NCI-H82 (cell line): ENCODE data around the gene KRTAP2-1.

ENCODE experiments used
- DNase-seq: peaks from one replicate; lab custom pipeline; 2025; lab: John Stamatoyannopoulos, UW

KRTAP2-1 gene

DNA sequence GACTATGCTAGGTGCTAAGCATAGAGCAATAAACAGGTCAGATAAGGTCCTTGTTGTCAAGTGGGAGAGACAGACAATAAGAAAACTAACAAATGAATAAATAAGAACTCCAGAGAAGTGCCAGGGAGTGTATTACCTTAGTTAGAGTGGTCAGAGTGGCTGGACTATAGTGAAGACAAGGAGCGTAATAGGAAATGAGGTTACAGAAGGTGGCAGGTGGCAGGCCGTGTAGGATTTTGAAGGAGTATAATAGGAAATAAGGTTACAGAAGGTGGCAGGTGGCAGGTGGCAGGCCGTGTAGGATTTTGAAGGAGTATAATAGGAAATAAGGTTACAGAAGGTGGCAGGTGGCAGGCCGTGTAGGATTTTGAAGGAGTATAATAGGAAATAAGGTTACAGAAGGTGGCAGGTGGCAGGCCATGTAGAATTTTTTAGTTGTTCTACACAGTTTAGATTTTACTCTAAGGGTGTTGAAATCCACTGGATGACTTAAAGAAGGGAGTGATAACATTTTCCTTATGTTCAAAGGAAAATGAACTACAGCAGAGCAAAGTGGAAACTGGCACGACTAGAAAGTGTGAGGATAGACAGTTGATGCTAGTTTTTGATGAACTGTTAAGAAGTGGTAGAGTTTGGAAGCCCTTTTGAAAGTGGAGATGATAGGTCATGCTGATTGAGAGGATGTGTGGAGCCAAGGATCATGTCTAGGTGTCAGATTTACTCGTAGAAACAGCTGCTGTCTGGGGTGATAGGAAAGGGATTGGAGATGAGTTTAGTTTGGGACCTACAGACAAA is 34.6 kb downstream of the KRTAP2-1 start:
- no peak for DNase-seq

DNA sequence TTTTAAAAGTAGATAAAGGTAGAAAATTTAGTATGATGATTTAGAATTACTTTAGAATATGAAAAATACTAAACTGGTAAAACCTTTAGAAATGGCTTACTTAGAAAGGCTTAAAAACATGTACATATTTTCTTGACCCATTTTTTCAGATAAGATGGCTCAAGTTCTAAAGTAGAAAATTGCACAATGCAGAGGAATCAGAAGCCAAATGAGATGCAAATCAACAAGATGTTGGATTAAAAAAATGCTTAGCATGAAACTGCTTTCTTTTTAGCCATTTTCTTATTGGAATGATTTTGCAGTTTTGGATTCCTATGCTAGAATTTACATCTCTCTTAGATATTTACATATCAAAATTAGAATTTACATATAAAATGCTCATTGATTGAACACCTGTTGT is 36.7 kb downstream of the KRTAP2-1 start:
- DNase-seq = no peak

DNA sequence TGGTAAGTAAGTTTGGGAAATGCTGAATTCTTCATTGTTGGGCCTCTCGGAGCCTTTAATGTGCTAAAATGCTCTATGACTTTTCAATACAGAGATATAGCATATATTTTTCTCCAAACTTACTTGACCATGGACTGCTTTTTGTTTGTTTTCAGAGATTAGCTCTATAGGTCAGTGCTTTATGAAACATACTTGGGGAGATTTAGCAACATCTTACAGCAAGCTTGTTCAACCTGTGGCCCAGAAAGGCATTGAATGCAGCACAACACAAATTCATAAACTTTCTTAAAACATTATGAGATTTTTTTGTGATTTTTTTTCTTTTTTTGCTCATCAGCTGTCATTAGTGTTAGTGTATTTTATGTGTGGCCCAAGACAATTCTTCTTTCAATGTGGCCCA is 37.2 kb downstream of the KRTAP2-1 start:
- no peak for DNase-seq

GRCh38 chr17:41009301-41009760 is 37.8 kb downstream of the KRTAP2-1 start:
- DNase-seq = no peak

DNA sequence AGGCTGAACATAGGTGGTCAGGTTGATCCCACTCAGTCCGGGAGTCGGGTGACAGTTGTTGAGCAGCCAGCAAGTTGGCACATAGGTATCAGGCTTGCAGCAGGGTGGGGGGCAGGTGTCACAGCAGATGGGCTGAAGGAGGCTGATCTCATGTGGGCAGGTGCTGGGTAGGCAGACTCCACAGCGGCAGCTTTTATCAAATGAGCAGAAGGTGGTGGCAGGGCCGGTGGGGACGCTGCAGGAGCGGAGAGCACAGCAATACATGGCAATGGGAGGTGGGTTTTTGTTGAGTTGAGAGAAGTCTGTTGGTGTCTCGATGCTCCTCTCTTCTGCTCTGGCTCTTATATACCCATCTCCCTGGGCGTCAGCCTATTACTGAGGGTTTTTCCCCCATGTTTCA is 38.3 kb downstream of the KRTAP2-1 start, which contains the start of gene KRTAP3-1:
KRTAP3-1 (minus strand) TSS at position 318 of the 400 bp plus-strand sequence; CDS start at position 264, 54 bp downstream.
- no peak for DNase-seq

DNA sequence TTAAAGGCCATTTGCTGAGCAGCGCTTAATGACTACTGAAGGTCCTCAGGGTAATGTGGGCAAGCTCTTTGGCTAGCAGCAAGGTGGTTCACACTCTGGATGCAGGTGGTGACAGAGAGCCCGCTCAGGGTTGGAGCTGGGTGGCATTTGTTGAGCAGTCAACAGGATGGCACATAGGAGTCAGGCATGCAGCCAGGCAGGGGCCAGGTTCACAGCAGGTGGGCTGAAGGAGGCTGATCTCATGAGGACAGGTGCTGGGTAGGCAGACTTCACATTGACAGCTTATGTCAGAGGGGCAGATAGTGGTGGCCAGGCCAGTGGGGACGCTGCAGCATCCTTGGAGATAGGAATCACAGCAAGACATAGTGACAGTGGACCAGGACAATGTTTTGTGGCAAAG is 42.7 kb downstream of the KRTAP2-1 start:
- no peak for DNase-seq

DNA sequence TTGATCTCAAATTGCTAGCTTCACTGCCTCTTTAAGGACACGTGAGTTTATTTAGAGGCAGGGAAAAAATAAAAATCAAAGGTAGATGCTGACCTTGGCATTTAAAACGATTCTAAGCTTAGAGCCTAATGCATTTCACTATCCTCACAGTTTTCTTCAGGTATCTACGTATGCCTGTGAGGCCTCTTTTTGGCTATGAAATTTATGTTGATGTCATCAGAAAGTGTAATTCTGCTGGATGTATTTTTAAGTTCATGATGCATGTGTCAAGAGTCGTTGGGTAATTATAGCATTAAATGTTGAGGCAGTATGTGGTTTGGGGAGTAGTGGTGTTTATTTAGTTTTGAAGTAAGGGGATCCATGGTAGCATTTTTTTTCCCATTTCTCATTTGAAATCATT is 43.2 kb downstream of the KRTAP2-1 start:
- no peak for DNase-seq

- DNase-seq = no peak
Observed at GRCh38 chr17:41002814-41003213, 44.3 kb downstream of the KRTAP2-1 start.

DNA sequence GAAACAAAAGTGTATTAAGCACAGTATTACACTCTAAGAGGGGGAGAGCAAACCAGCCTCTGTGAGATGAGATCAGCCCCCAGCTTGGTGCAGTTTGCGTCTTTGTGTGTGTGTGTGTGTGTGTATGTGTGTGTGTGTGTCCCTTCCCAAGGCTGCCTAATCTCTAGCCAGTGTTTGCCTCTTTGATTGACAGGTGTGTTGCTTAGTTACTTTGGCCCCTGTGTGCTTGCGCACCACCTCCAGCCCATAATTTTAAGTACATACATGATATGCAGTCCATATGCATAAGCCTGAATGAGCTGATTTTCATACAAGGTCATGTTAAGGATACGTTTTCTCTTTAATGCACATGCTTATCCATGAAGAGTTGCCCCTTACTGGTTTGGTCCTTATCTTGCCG is 45.3 kb downstream of the KRTAP2-1 start:
- DNase-seq = no peak

- DNase-seq = peak; percentile 5
Observed at GRCh38 chr17:40999563-40999962, 47.6 kb downstream of the KRTAP2-1 start, which contains the start of gene KRTAP3-2. TSS of gene KRTAP3-2 (minus strand) at chr17:40999906. CDS start at chr17:40999853, 53 bp downstream.

DNA sequence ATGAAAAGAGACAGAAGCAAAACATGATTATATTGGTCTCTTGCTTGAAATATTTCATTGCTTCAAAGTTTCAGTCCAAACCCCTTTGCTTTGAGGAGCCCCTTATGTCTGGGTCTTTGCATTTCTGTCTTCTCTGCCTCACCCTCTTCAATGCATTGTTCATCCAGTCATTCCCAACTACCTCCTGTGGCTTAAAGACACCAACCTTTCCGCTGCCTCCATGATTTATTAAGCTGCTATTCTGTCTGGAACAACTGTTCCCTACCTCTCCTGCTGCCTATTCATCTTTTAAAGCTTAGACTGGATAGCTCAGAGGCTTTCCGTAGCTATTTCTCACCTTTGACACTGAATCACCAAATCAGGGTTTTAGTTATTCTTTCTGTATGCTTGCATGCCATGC is 49.8 kb downstream of the KRTAP2-1 start:
- no peak for DNase-seq

DNA sequence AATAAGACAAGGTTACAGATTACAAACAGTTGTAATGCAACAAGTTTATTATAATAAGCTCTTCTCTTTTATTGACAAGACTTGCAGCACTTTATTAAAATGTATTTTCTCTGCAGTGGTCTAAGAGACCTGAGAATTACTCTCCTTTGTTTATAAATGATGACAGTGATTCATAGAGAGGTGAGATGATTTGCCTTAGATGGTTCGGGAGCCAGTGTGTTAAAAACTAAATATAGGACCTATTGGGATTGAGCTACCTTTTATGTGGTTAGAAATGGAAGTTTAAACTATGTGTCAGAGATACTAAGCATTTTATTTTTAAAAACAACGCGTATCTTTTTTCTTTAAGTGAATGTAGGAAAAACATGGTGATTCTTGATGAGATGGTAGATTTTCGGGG is 50.3 kb downstream of the KRTAP2-1 start:
- DNase-seq = no peak
